H9 (cell line): Measurements from ENCODE around the gene AP2A1. TPM values are rescaled to one million over a fixed set of nuclear protein-coding genes. Genes with fewer than 3 reads are reported as not detected.

ENCODE experiments used
- DNase-seq: peaks from one replicate; pipeline ENCODE4 v3.0.0-alpha.2; 2017
- H2AFZ ChIP-seq: one replicate; pipeline ENCODE4 v1.6.1; 2013; ENCODE audit warnings: mild to moderate bottlenecking, low read length, control low read depth, moderate library complexity
- H2AK5ac ChIP-seq: 2 replicates; pipeline ENCODE4 v1.6.1; 2013; ENCODE audit warnings: low read length, control low read depth, mixed read lengths; ENCODE audit not compliant: insufficient read length
- H2BK120ac ChIP-seq: one replicate; pipeline ENCODE4 v1.6.1; 2013; ENCODE audit warnings: low read depth, mild to moderate bottlenecking, low read length, control low read depth, inconsistent platforms; ENCODE audit not compliant: poor library complexity, severe bottlenecking
- H2BK12ac ChIP-seq: 2 replicates; pipeline ENCODE4 v1.6.1; 2013; ENCODE audit warnings: low read length, control low read depth, mixed read lengths, low read depth; ENCODE audit not compliant: insufficient read length
- H2BK15ac ChIP-seq: 2 replicates; pipeline ENCODE4 v1.6.1; 2013; ENCODE audit warnings: low read depth, low read length, control low read depth
- H2BK20ac ChIP-seq: one replicate; pipeline ENCODE4 v1.6.1; 2013; ENCODE audit warnings: low read depth, mild to moderate bottlenecking, low read length, control low read depth, inconsistent platforms; ENCODE audit not compliant: poor library complexity, severe bottlenecking
- H2BK5ac ChIP-seq: 2 replicates; pipeline ENCODE4 v1.6.1; 2013; ENCODE audit warnings: low read length, control low read depth, mixed read lengths; ENCODE audit not compliant: insufficient read length
- H3K14ac ChIP-seq: 2 replicates; pipeline ENCODE4 v1.6.1; 2013; ENCODE audit warnings: low read length, control low read depth; ENCODE audit not compliant: insufficient read depth
- H3K18ac ChIP-seq: 2 replicates; pipeline ENCODE4 v1.6.1; 2013; ENCODE audit warnings: low read depth, mild to moderate bottlenecking, mixed read lengths, low read length, control low read depth; ENCODE audit not compliant: insufficient read length
- H3K23ac ChIP-seq: 2 replicates; pipeline ENCODE4 v1.6.1; 2013; ENCODE audit warnings: low read length, control low read depth, mixed read lengths, low read depth; ENCODE audit not compliant: insufficient read length
- H3K23me2 ChIP-seq: 2 replicates; pipeline ENCODE4 v1.6.1; 2013; ENCODE audit warnings: low read depth, mild to moderate bottlenecking, mixed read lengths, low read length, control low read depth; ENCODE audit not compliant: insufficient read length, poor library complexity, severe bottlenecking
- H3K27ac ChIP-seq: 2 replicates; pipeline ENCODE4 v1.5.1; 2013; ENCODE audit warnings: low read length, control low read depth, mixed read lengths, low read depth; ENCODE audit not compliant: insufficient read length
- H3K27me3 ChIP-seq: 2 replicates; pipeline ENCODE4 v1.6.1; 2013; ENCODE audit warnings: low read length, control low read depth, inconsistent platforms; ENCODE audit not compliant: insufficient read depth
- H3K4ac ChIP-seq: 2 replicates; pipeline ENCODE4 v1.6.1; 2013; ENCODE audit warnings: low read depth, mild to moderate bottlenecking, control low read depth, inconsistent platforms, low read length, moderate library complexity
- H3K4me1 ChIP-seq: 2 replicates; pipeline ENCODE4 v1.6.1; 2013; ENCODE audit warnings: low read length, control low read depth, inconsistent platforms; ENCODE audit not compliant: insufficient read depth
- H3K4me2 ChIP-seq: 2 replicates; pipeline ENCODE4 v1.6.1; 2013; ENCODE audit warnings: low read length, control low read depth, mixed read lengths; ENCODE audit not compliant: insufficient read length, insufficient read depth
- H3K56ac ChIP-seq: 2 replicates; pipeline ENCODE4 v1.6.1; 2013; ENCODE audit warnings: low read depth, mild to moderate bottlenecking, mixed read lengths, low read length, control low read depth; ENCODE audit not compliant: insufficient read length
- H3K79me1 ChIP-seq: 2 replicates; pipeline ENCODE4 v1.6.1; 2013; ENCODE audit warnings: low read depth, mild to moderate bottlenecking, moderate library complexity, low read length, control low read depth, inconsistent platforms; ENCODE audit not compliant: insufficient read depth, poor library complexity, severe bottlenecking
- H3K79me2 ChIP-seq: 2 replicates; pipeline ENCODE4 v1.6.1; 2013; ENCODE audit warnings: low read length, control low read depth, inconsistent platforms; ENCODE audit not compliant: insufficient read depth
- H3K9ac ChIP-seq: 2 replicates; pipeline ENCODE4 v1.6.1; 2013; ENCODE audit warnings: low read length, control low read depth, mixed read lengths; ENCODE audit not compliant: insufficient read length; ENCODE audit errors: extremely low read depth
- H3K9me3 ChIP-seq: one replicate; pipeline ENCODE4 v1.6.1; 2013; ENCODE audit warnings: low read depth, low read length, inconsistent platforms; ENCODE audit not compliant: control insufficient read depth
- H3T11ph ChIP-seq: one replicate; pipeline ENCODE4 v1.6.1; 2013; ENCODE audit warnings: mild to moderate bottlenecking, low read length, control low read depth, inconsistent platforms
- H4K20me1 ChIP-seq: one replicate; pipeline ENCODE4 v1.6.1; 2013; ENCODE audit not compliant: control insufficient read depth, insufficient read length, insufficient read depth
- H4K5ac ChIP-seq: 2 replicates; pipeline ENCODE4 v1.6.1; 2013; ENCODE audit warnings: low read depth, mild to moderate bottlenecking, mixed read lengths, low read length, control low read depth; ENCODE audit not compliant: insufficient read length
- H4K8ac ChIP-seq: replicated peaks from 2 replicates; pipeline ENCODE4 v1.6.1; 2013; ENCODE audit warnings: low read length, control low read depth, mixed read lengths, low read depth; ENCODE audit not compliant: insufficient read length
- H4K91ac ChIP-seq: 2 replicates; pipeline ENCODE4 v1.6.1; 2013; ENCODE audit warnings: low read depth, mild to moderate bottlenecking, moderate library complexity, mixed read lengths, low read length, control low read depth; ENCODE audit not compliant: insufficient read length
- H3K27ac Mint-ChIP-seq, 3 experiments: 2 replicates in 2 of 3; 3 replicates in 1 of 3; pipeline ENCODE4 v1.8.0; 2020 to 2021; ENCODE audit warnings: mixed read lengths in 3 of 3, mild to moderate bottlenecking in 1 of 3, moderate library complexity in 1 of 3
- H3K27me3 Mint-ChIP-seq: 2 replicates; pipeline ENCODE4 v1.8.0; 2021; ENCODE audit warnings: low read depth, mild to moderate bottlenecking, moderate library complexity, mixed read lengths
- H3K36me3 Mint-ChIP-seq, 3 experiments: 2 replicates in 2 of 3; 3 replicates in 1 of 3; pipeline ENCODE4 v1.8.0; 2020 to 2021; ENCODE audit warnings: low read depth in 3 of 3, mixed read lengths in 3 of 3; ENCODE audit not compliant: insufficient read depth in 1 of 3
- H3K4me1 Mint-ChIP-seq, 2 experiments: 2 replicates each; pipeline ENCODE4 v1.8.0; 2020; ENCODE audit warnings: mixed read lengths in 2 of 2
- H3K4me3 Mint-ChIP-seq, 2 experiments: 2 replicates in 1 of 2; 3 replicates in 1 of 2; pipeline ENCODE4 v1.8.0; 2020 to 2021; ENCODE audit warnings: mild to moderate bottlenecking in 2 of 2, mixed read lengths in 2 of 2, moderate library complexity in 1 of 2
- H3K9me3 Mint-ChIP-seq, 2 experiments: 2 replicates in 1 of 2; 3 replicates in 1 of 2; pipeline ENCODE4 v1.8.0; 2020; ENCODE audit warnings: mild to moderate bottlenecking in 2 of 2, mixed read lengths in 2 of 2, moderate library complexity in 1 of 2
- CTCF ChIP-seq: fragments of 200-600 bp; sonication (generic); conservative IDR thresholded peaks from 3 replicates; pipeline ENCODE4 v1.8.0; 2021; ENCODE audit warnings: antibody characterized with exemption, mild to moderate bottlenecking
- WGBS: extraction: QIAGEN DNeasy Blood & Tissue Kit; methylation state at CpG from one replicate; pipeline ENCODE4 v1.1.7; 2013; ENCODE audit warnings: missing lambda C conversion rate, low lambda C conversion rate, mixed read lengths; ENCODE audit not compliant: insufficient read length; ENCODE audit errors: extremely low coverage; 5-methylcytosine and 5-hydroxymethylcytosine counted together
- total RNA-seq: library from RNA; stranded (reverse); gene quantifications from 2 replicates; pipeline ENCODE4 v1.2.1, GENCODE V29; 2021

The AP2A1 gene
- total RNA-seq, 1 experiment from 2014 or later = 108 TPM

- Mint-ChIP-seq H3K4me3 (no peak overlapping the region), H3K36me3 (peaks cover 24 to 40% (median 33%) of the 10 kb centered on the region in 3 experiments), H3K27me3 (no peaks in the 10 kb centered on the region), H3K27ac (no peak overlapping the region), H3K4me1 (peaks cover 9 to 10% of the 10 kb centered on the region in 2 experiments; a peak in 3 of 4 replicates), H3K9me3 (no peaks in the 10 kb centered on the region)
- Histone ChIP-seq H3K27me3 (no peaks in the 10 kb centered on the region), H2BK15ac (no peak overlapping the region), H4K91ac (no peak overlapping the region), H3K23ac (no peak overlapping the region), H3K27ac (no peak overlapping the region), H2BK120ac (no peak overlapping the region), H3K4me2 (no peak overlapping the region), H3K79me1 (no peaks in the 10 kb centered on the region), H3K14ac (no peak overlapping the region), H3K79me2 (no peaks in the 10 kb centered on the region), H2AFZ (no peak overlapping the region), H3K9me3 (no peaks in the 10 kb centered on the region), H2BK5ac (no peak overlapping the region), H4K8ac (no peak overlapping the region), H3K4ac (no peak overlapping the region), H3K9ac (no peak overlapping the region), H2BK12ac (no peak overlapping the region), H4K5ac (no peak overlapping the region), H3K4me1 (no peaks in the 10 kb centered on the region), H3K56ac (no peak overlapping the region), H4K20me1 (no peaks in the 10 kb centered on the region), H3T11ph (no peak overlapping the region), H3K18ac (no peak overlapping the region), H2AK5ac (no peak overlapping the region), H3K23me2 (no peaks in the 10 kb centered on the region), H2BK20ac (no peak overlapping the region)
- DNase-seq = no peak
- TF ChIP-seq CTCF = no peak
- no CpG with 5 or more reads among the region's 18 CpGs for WGBS
Observed at GRCh38 chr19:49782515-49782914, 15.7 kb downstream of the AP2A1 start.
